HL-60 (cell line): ENCODE results near the gene TIPARP.

Experiments
- CTCF ChIP-seq: IDR thresholded peaks from one replicate; pipeline ENCODE4 v1.5.1; 2011; ENCODE audit warnings: low read length, control low read depth, inconsistent platforms; ENCODE audit not compliant: insufficient read depth
- POLR2AphosphoS5 ChIP-seq: IDR thresholded peaks from 2 replicates; pipeline ENCODE4 v1.6.1; 2012; ENCODE audit warnings: low read depth

DNA sequence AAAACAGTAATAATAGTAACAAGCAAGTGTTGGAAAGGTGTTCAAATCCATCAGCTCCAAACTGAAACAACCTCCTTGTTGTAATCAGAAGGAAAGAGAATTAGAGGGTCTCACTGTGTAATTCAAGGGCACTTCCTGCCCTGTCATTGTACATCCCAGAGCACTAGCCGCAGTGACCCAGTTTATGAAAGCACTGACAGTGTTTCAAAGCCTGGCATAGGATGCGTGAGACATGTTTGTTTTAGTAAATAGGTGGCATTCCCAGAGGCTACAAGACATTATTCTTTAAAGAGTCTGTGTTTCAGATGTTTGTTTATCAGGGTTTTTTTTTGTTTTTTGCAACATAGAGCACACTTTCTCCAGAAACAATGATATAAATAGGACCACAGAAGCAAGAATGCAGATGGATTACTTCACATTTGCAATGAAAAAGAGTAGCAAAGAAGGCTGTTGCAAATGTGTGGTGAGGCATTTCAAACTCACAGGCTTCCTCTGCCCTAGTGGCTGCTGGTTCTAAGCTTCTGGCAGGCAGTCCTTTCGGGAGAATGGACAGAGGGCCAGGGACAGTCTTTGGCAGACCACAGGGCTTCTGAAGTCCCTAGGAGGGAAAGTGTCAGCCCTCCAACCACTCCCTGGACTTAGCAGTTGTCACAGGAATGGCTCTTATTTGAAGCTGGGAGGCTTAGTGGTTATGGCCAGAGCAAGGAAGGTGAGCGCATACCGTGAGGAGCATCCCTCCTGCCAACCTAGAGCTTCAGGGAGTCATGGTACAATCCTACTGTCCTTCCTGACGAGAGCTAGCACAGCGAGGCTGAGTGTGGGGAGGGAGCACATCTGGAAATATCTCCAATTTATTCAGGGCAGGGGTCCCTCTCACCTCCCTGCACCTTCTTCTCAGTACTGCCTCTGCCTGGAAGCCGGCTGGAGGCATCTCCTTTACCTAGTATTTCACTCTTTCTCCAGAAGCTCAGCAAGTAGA lies 31.4 kb upstream of the TIPARP start:
- TF ChIP-seq POLR2AphosphoS5: no peak
- no peak for TF ChIP-seq CTCF
